Thymus (tissue), 11 donors: ENCODE results near the gene HRAS. TPM values are rescaled to one million over a fixed set of nuclear protein-coding genes. Genes with fewer than 3 reads are reported as not detected.

ENCODE experiments used
- DNase-seq, 9 donors: peaks; one replicate each; pipeline ENCODE4 v3.0.0-alpha.2; 2013; ENCODE audit warnings: low spot score in 9 of 9, low read depth in 6 of 9, missing footprints in 1 of 9
- H3K27ac ChIP-seq, 2 donors: one replicate each; pipeline ENCODE4 v1.5.1; 2013; ENCODE audit warnings: control low read depth in 1 of 2, low read depth in 1 of 2, low read length in 1 of 2, mild to moderate bottlenecking in 1 of 2, moderate library complexity in 1 of 2
- H3K27me3 ChIP-seq, 2 donors: one replicate each; pipeline ENCODE4 v1.5.1; 2013; ENCODE audit warnings: low read length in 1 of 2; ENCODE audit not compliant: control insufficient read depth in 2 of 2, insufficient read depth in 1 of 2
- H3K36me3 ChIP-seq, 2 donors: one replicate each; pipeline ENCODE4 v1.5.1; 2013; ENCODE audit warnings: low read length in 1 of 2, mild to moderate bottlenecking in 1 of 2, moderate library complexity in 1 of 2; ENCODE audit not compliant: control insufficient read depth in 2 of 2, insufficient read depth in 2 of 2
- H3K4me1 ChIP-seq, 2 donors: one replicate each; pipeline ENCODE4 v1.5.1; 2013; ENCODE audit warnings: low read length in 2 of 2; ENCODE audit not compliant: control insufficient read depth in 2 of 2, insufficient read depth in 2 of 2
- H3K4me3 ChIP-seq, 2 donors: one replicate each; pipeline ENCODE4 v1.5.1; 2013; ENCODE audit warnings: low read length in 2 of 2, control low read depth in 1 of 2, mild to moderate bottlenecking in 1 of 2
- H3K9me3 ChIP-seq, 2 donors: one replicate each; pipeline ENCODE4 v1.5.1; 2013; ENCODE audit warnings: low read length in 1 of 2, mild to moderate bottlenecking in 1 of 2; ENCODE audit not compliant: control insufficient read depth in 2 of 2, insufficient read depth in 1 of 2
- WGBS: extraction: QIAGEN DNeasy Blood & Tissue Kit; methylation state at CpG from one replicate; pipeline ENCODE4 v1.1.7; 2013; 5-methylcytosine and 5-hydroxymethylcytosine counted together
- polyA plus RNA-seq: library from polyadenylated mRNA; stranded (reverse); fragments of 200-250 nt; gene quantifications from one replicate; pipeline ENCODE4 v1.2.3, GENCODE V29; 2013
- total RNA-seq: library from RNA; stranded (reverse); fragments of 120-200 nt; gene quantifications from one replicate; pipeline ENCODE4 v1.2.4, GENCODE V29; 2013
- donor health status: healthy.

Gene HRAS
- total and polyA plus RNA-seq, 2 donors = 44.1 to 145 TPM

- Histone ChIP-seq H3K36me3 (peaks cover 49 to 55% of the 10 kb centered on the region in 2 donors), H3K4me3 (no peak overlapping the region), H3K27me3 (peaks cover 21 to 22% of the 10 kb centered on the region in 2 donors), H3K27ac (no peak overlapping the region), H3K4me1 (peaks cover 8 to 17% of the 10 kb centered on the region in 2 donors), H3K9me3 (no peaks in the 10 kb centered on the region)
- 93% methylated on average over 19 of the region's 19 CpGs for WGBS
- no peak for DNase-seq
Measured at GRCh38 chr11:501683-502287, 33.6 kb downstream of the HRAS start.

DNA sequence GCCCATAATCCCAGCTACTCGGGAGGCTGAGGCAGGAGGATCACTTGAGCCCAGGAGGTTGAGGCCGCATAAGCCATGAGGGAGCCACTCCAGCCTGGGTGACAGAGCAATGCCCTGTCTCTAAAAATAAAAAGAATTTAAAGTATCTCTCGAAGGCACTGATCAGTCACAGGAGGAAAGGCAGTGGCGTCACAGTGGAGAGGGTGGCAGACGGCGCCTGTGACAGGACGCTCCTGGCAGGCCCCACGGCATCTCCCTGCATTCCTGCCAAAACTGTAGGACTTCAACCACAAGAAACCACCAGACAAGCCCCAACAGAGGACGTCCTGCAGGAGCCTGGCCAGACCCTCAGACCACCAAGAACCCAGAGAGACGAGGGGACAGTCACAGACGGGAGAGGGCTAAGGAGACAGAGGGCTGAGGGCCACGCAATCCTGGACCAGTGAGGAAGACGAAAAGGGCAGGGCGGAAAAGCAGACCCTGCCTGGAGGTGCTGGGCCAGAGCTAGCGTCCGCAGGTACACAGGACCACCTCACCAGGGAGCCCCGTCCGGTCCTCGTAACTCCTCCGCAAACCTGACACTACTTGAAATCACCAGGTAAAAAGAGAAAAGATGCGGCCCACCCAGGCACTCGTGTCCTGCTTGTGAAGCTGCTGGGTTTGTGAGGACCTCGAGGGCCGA is 34.2 kb downstream of the HRAS start:
- no peak overlapping the region for H3K4me3 ChIP-seq
- H3K27me3 ChIP-seq = peaks cover 21 to 22% of the 10 kb centered on the region in 2 donors
- no peaks in the 10 kb centered on the region for H3K9me3 ChIP-seq
- 98% methylated on average over 24 of the region's 24 CpGs for WGBS
- no peak for DNase-seq
- peaks cover 6 to 14% of the 10 kb centered on the region in 2 donors for H3K4me1 ChIP-seq
- H3K27ac ChIP-seq = no peak overlapping the region
- peaks cover 52 to 59% of the 10 kb centered on the region in 2 donors for H3K36me3 ChIP-seq

DNA sequence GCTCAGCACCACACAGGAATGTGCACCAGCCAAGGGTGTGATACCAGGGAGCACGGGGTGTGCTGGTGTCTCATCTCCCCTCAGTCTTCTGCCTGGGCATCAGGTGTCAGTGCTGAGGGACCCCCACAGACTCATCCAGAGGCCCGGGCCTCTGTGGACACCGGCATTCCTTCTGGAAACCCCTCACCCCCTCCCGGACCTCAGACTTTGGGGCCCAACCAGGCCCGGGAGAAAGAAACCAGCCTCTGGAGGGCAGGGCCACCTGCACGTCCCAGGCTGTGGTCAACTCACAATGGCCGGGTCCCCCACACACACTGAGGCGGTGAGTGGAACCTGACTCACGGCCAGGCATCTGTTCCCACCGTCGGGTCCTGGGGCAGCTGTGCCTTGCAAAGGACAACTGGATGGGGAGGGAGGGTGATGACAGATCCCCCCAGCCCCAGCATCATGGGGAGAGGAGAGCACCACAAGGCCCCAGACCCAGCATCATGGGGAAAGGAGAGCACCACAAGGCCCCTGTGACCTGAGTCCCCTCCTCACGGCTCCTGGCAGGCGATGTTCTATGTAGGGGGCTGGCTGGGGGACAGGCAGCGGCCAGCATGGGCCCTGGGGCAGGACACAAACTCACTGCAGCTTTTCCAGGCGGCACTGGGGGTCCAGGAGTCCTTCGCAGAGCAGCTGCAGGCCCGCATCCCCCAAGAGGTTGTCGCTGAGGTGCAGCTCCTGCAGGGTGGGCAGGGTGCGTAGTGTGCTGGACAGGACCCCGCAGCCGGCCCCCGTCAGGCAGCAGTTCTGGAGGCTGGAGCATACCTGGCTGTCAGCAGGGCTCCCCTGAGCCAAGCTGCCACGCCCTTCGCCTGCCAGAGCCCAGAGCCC is 35.9 kb downstream of the HRAS start:
- no peak overlapping the region for H3K4me3 ChIP-seq
- H3K36me3 ChIP-seq = peaks cover 65 to 68% of the 10 kb centered on the region in 2 donors
- peaks cover 10% of the 10 kb centered on the region in 2 donors for H3K27me3 ChIP-seq
- 97% methylated on average over 24 of the region's 24 CpGs for WGBS
- peak overlapping the region in 1 of 2 donors; percentile 15 for H3K27ac ChIP-seq
- H3K4me1 ChIP-seq = no peaks in the 10 kb centered on the region
- no peak for DNase-seq
- H3K9me3 ChIP-seq = no peaks in the 10 kb centered on the region

DNA sequence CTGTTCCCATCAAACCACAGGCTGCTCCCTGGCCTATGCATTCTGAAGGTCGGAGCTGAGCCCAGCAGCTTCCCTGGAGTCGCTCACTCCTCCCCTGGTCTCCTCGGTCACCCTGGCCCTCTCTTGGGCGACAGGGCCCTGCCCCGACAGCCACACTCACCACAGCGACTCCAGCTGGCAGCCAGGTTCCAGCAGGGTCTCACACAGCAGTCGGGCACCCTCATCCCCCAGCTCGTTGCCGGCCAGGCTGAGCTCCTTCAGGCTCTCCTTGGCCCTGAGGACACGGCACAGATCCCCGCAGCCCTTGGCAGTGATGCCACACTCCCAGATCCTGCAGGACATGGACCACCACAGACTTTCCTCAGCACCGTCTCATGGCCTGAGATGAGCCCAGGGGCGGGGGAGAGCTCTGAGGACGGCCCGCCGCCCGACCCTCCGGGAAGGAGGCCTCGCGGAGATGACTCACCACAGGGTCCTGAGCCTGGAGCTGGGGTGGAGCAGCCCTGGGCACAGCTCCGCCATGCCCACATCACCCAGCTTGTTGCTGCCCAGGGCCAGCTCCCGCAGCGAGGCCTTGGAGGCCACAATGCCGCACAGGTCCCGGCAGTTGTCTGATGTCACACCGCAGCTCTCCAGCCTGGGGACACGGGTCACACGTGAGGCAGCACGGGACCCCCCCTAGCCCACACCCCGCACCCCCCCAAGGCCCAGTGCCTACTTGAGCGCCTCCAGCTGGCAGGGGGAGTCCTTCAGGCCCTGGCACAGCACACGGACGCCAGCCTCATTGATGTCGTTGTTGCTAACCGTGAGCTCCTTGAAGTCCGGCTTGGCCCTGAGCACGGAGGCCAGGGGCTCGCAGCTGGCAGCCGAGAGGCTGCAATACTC is 36.8 kb downstream of the HRAS start:
- peaks cover 69 to 77% of the 10 kb centered on the region in 2 donors for H3K36me3 ChIP-seq
- DNase-seq = no peak
- 98% methylated on average over 39 of the region's 39 CpGs for WGBS

DNA sequence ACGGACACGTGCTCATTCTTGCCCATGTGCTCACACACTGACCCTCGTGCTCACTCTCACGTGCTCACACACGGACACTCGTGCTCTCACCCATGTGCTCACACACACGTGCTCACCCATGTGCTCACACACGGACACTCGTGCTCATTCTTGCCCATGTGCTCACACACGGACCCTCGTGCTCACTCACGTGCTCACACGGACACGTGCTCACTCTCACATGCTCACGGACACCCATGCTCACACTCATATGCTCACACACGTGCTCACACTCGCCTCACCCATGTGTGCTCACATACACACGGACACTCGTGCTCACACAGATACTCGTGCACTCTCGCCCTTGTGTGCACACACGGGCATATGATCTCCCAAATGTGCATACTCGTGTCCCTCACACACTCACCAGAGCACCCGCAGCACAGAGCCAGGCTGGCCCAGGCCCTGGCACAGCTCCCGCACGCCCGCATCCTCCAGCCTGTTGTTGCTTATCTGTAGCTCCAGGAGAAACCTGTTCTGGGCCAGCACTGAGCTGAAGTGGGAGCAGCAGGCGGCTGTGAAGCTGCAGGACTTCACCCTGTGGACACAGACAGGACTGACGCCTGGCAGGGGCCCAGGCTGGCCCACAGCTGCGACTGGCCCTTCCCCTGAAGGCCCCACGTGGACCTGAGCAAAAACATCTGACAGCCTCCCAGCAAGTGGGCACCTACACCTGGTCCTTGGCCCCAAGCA is 37.6 kb downstream of the HRAS start:
- Histone ChIP-seq H3K27ac (no peak overlapping the region), H3K36me3 (peaks cover 73 to 80% of the 10 kb centered on the region in 2 donors), H3K9me3 (no peaks in the 10 kb centered on the region), H3K27me3 (no peaks in the 10 kb centered on the region), H3K4me1 (no peaks in the 10 kb centered on the region), H3K4me3 (no peak overlapping the region)
- no peak for DNase-seq
- 98% methylated on average over 31 of the region's 31 CpGs for WGBS

More for the DNA sequence above, 36.8 kb downstream of the HRAS start:
- Histone ChIP-seq H3K4me1 (no peaks in the 10 kb centered on the region), H3K9me3 (no peaks in the 10 kb centered on the region), H3K27me3 (peaks cover under 1% of the 10 kb centered on the region in 2 donors), H3K4me3 (no peak overlapping the region), H3K27ac (no peak overlapping the region)

- H3K9me3 ChIP-seq = no peaks in the 10 kb centered on the region
- H3K27me3 ChIP-seq = no peaks in the 10 kb centered on the region
- H3K4me3 ChIP-seq = no peak overlapping the region
- 98% methylated on average over 34 of the region's 34 CpGs for WGBS
- no peaks in the 10 kb centered on the region for H3K4me1 ChIP-seq
- DNase-seq = no peak
- H3K27ac ChIP-seq = no peak overlapping the region
- H3K36me3 ChIP-seq = peaks cover 71 to 79% of the 10 kb centered on the region in 2 donors
Measured at GRCh38 chr11:496834-497564, 38.4 kb downstream of the HRAS start.

DNA sequence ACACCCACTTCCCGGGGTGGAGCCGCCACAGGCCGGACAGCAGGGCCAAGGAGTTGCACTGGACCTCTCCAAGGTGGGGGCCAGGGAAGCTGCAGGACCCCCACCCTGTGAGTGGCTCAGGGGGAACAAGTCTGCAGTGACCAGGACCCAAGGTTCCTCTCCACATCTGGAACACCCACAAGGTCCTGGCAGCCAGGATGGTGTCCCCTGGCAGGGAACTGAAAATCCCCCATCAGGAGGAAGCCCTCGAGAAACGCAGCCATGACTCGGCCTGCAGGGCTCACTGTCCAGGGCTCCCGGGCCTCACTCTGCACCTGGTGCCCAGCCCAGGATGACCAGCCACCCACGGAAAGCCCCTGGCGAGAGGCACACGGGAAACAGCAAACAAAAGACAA is 39.8 kb downstream of the HRAS start:
- Histone ChIP-seq H3K27me3 (no peaks in the 10 kb centered on the region), H3K4me1 (no peaks in the 10 kb centered on the region), H3K27ac (no peak overlapping the region), H3K4me3 (no peak overlapping the region), H3K36me3 (peaks cover 65 to 75% of the 10 kb centered on the region in 2 donors), H3K9me3 (no peaks in the 10 kb centered on the region)
- no peak for DNase-seq
- WGBS = 93% methylated on average over 10 of the region's 10 CpGs
